ENCODE data around the gene USP13. TPM values are rescaled to one million over a fixed set of nuclear protein-coding genes. Genes with fewer than 3 reads are reported as not detected.

Gene USP13
- total and polyA plus RNA-seq, 4 donors: 2.4 to 7.3 (median 4.2) TPM

GRCh38 chr3:179826247-179826637 is 173.4 kb downstream of the USP13 start (continued):
- TF ChIP-seq CTCF (IDR thresholded peaks at IDR 0.05; ENCODE audit: low read depth, low read length, missing input control): no peak
- no peak for TF ChIP-seq YY1 (IDR thresholded peaks at IDR 0.05)
- TF ChIP-seq SP1 (IDR thresholded peaks at IDR 0.05): no peak
- TF ChIP-seq, protein P1, sequence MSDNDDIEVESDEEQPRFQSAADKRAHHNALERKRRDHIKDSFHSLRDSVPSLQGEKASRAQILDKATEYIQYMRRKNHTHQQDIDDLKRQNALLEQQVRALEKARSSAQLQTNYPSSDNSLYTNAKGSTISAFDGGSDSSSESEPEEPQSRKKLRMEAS (IDR thresholded peaks at IDR 0.05): no peak
- no peak for TF ChIP-seq RAD21 (IDR thresholded peaks at IDR 0.05)
- TF ChIP-seq HNF4A (conservative IDR thresholded peaks at IDR 0.05): no peak
- no peak for TF ChIP-seq FOXA2 (IDR thresholded peaks at IDR 0.05)

DNA sequence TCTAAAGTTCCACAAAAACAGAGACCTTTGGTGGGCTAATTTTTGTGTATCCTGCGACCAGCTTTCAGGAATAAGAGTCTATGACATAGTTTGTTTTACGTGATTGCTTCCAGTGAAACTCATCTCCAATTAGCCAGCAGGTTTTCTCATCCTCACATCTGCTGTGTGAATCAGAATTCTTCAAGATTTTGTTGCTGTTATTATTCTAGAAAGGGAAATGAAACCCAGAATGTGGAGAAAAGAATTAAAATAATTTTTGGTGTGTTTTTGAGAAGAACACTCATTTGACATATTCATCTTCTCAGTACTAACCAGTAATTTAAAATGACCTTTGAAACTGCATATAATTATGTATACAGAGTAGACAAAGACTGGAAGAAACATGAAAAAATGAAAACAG is 175.9 kb downstream of the USP13 start:
- H3K9ac ChIP-seq (ENCODE audit: low read depth in 1 of 2, low read length in 2 of 2): no peak overlapping the region
- no peak overlapping the region for H3K4me3 ChIP-seq (ENCODE audit: low read depth in 1 of 3, low read length in 3 of 3)
- H3K27ac ChIP-seq (ENCODE audit: low read depth in 1 of 2, low read length in 2 of 2): no peak overlapping the region
- H3K27me3 ChIP-seq (ENCODE audit: control insufficient read depth in 4 of 4, insufficient read depth in 4 of 4, low read length in 3 of 4): peaks cover 0 to 3% (median 0%) of the 10 kb centered on the region in 4 donors
- H3K36me3 ChIP-seq (ENCODE audit: control insufficient read depth in 4 of 4, insufficient read depth in 3 of 4, low read depth in 1 of 4, low read length in 3 of 4): no peaks in the 10 kb centered on the region
- DNase-seq (ENCODE audit: low spot score): no peak
- TF ChIP-seq EGR1 (IDR thresholded peaks at IDR 0.05; ENCODE audit: low read depth in 2 of 2) (no peak), TAF1 (conservative IDR thresholded peaks at IDR 0.05) (no peak), NR2F2 (IDR thresholded peaks at IDR 0.05) (no peak)
- WGBS: 75% methylated on average over 2 of the region's 2 CpGs
- H3K4me1 ChIP-seq (ENCODE audit: control insufficient read depth in 4 of 4, insufficient read depth in 4 of 4, low read length in 3 of 4): peaks cover 0 to 4% (median 0%) of the 10 kb centered on the region in 4 donors
- no peaks in the 10 kb centered on the region for H3K9me3 ChIP-seq (ENCODE audit: control insufficient read depth in 4 of 4, low read length in 3 of 4)

DNA sequence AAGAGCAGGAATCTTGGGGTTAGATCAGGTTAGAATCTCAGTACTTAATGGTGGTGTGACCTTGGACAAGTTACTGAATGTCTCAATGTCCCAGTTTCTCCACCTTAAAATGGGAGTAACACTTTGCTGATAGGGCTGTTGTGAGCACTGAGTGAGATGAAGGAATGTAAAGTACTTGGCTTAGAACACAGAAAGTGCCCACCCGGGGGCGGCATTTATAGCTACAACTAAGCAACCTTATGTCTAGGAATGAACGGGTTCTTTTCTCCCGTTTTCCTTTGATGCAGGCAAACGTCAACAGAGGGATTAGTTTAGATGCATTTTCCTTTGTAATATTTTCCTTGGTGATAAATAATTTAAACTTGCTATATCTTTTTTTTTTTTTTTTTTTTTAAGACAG is 176.6 kb downstream of the USP13 start:
- Histone ChIP-seq H3K9ac (ENCODE audit: low read depth in 1 of 2, low read length in 2 of 2) (no peak overlapping the region), H3K27ac (ENCODE audit: low read depth in 1 of 2, low read length in 2 of 2) (no peak overlapping the region), H3K4me1 (ENCODE audit: control insufficient read depth in 4 of 4, insufficient read depth in 4 of 4, low read length in 3 of 4) (peaks cover 0 to 4% (median 0%) of the 10 kb centered on the region in 4 donors), H3K4me3 (ENCODE audit: low read depth in 1 of 3, low read length in 3 of 3) (no peak overlapping the region), H3K27me3 (ENCODE audit: control insufficient read depth in 4 of 4, insufficient read depth in 4 of 4, low read length in 3 of 4) (peaks cover 0 to 3% (median 0%) of the 10 kb centered on the region in 4 donors), H3K9me3 (ENCODE audit: control insufficient read depth in 4 of 4, low read length in 3 of 4) (no peaks in the 10 kb centered on the region), H3K36me3 (ENCODE audit: control insufficient read depth in 4 of 4, insufficient read depth in 3 of 4, low read depth in 1 of 4, low read length in 3 of 4) (no peaks in the 10 kb centered on the region)
- no peak for DNase-seq (ENCODE audit: low spot score)
- 76% methylated on average over 5 of the region's 5 CpGs for WGBS
- TF ChIP-seq FOXA2 (IDR thresholded peaks at IDR 0.05) (no peak), NR2F2 (IDR thresholded peaks at IDR 0.05) (no peak), TAF1 (conservative IDR thresholded peaks at IDR 0.05) (no peak), YY1 (IDR thresholded peaks at IDR 0.05) (no peak), HNF4G (IDR thresholded peaks at IDR 0.05) (no peak), ATF3 (IDR thresholded peaks at IDR 0.05) (no peak), EGR1 (IDR thresholded peaks at IDR 0.05; ENCODE audit: low read depth in 2 of 2) (no peak), RXRA (IDR thresholded peaks at IDR 0.05) (no peak), CTCF (IDR thresholded peaks at IDR 0.05; ENCODE audit: low read depth, low read length, missing input control) (no peak), SP1 (IDR thresholded peaks at IDR 0.05) (no peak), HNF4A (conservative IDR thresholded peaks at IDR 0.05) (no peak), JUND (IDR thresholded peaks at IDR 0.05) (no peak), GABPA (IDR thresholded peaks at IDR 0.05 in 1 of 2, conservative IDR thresholded peaks at IDR 0.05 in 1 of 2) (no peak), RAD21 (IDR thresholded peaks at IDR 0.05) (no peak), ZBTB33 (IDR thresholded peaks at IDR 0.05) (no peak), FOXA1 (IDR thresholded peaks at IDR 0.05) (no peak)
- TF ChIP-seq, protein P2, sequence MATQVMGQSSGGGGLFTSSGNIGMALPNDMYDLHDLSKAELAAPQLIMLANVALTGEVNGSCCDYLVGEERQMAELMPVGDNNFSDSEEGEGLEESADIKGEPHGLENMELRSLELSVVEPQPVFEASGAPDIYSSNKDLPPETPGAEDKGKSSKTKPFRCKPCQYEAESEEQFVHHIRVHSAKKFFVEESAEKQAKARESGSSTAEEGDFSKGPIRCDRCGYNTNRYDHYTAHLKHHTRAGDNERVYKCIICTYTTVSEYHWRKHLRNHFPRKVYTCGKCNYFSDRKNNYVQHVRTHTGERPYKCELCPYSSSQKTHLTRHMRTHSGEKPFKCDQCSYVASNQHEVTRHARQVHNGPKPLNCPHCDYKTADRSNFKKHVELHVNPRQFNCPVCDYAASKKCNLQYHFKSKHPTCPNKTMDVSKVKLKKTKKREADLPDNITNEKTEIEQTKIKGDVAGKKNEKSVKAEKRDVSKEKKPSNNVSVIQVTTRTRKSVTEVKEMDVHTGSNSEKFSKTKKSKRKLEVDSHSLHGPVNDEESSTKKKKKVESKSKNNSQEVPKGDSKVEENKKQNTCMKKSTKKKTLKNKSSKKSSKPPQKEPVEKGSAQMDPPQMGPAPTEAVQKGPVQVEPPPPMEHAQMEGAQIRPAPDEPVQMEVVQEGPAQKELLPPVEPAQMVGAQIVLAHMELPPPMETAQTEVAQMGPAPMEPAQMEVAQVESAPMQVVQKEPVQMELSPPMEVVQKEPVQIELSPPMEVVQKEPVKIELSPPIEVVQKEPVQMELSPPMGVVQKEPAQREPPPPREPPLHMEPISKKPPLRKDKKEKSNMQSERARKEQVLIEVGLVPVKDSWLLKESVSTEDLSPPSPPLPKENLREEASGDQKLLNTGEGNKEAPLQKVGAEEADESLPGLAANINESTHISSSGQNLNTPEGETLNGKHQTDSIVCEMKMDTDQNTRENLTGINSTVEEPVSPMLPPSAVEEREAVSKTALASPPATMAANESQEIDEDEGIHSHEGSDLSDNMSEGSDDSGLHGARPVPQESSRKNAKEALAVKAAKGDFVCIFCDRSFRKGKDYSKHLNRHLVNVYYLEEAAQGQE (IDR thresholded peaks at IDR 0.05): no peak
- TF ChIP-seq, protein P1 (IDR thresholded peaks at IDR 0.05): no peak
